Peyer's patch (tissue), 4 donors: ENCODE data around the gene SLCO3A1.

Experiments used
- CTCF ChIP-seq, 6 experiments: fragments of 450-650 bp in 4 of 6; fragments of 200-600 bp in 2 of 6; sonication (generic) in 1 of 6; IDR thresholded peaks; one replicate each; pipeline ENCODE4 v1.5.1; 2017 to 2019; ENCODE audit warnings: antibody characterized with exemption in 6 of 6, mild to moderate bottlenecking in 3 of 6, moderate library complexity in 1 of 6
- POLR2A ChIP-seq, 2 donors: fragments of 450-650 bp; IDR thresholded peaks; one replicate each; pipeline ENCODE4 v1.5.1; 2017; ENCODE audit warnings: antibody characterized with exemption in 2 of 2, mild to moderate bottlenecking in 2 of 2, moderate library complexity in 2 of 2

GRCh38 chr15:91940496-91941381 lies 87.2 kb downstream of the SLCO3A1 start:
- TF ChIP-seq CTCF (IDR thresholded peaks at IDR 0.05) (no peak), POLR2A (IDR thresholded peaks at IDR 0.05) (no peak)
